ENCODE data around the gene SAMD4B.

SAMD4B gene

DNA sequence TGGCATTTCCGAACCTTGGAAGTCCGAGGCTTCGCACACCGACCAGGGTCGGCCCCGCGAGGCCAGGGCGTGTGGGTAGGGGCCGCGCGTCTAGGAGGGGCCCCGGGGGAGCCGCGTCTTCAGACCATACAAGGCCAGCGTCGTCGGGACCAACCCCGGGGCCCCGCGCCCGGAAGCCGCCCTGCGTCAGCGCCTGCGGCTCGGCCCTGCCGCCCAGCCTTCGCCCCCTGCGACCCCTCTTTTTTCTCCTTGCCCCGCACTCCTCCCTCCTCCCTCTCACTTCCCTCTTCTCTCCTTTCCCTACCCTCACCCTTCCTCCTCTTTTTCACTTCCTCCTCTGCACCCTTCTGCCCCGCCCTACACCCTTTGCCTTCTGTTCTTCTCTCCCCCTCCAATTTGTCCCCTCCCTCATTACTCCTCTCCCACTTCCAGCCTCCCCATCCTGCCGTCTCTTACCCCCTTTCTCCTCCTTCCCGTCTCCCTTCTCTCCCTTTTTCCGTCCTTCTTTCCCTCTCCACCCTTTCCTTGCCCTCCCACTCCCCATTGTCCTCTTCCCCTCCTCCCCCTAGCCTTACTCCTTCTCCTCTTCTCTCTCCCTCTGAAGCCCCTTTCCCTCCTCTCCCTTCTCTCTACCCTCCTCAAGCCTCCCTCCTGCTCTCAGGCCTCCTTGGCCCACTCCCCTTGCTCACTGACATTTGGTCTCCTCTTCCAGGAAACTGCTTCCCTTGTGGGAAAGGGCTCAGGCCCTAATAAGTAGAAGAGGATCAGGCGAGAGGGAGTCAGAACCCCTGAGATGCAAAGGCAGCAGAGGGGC is 68.0 kb downstream of the SAMD4B start:
- peak in 3 of 4 experiments; percentile 23 to 53 (median 49) for DNase-seq

GRCh38 chr19:39410831-39411080 is 68.5 kb downstream of the SAMD4B start:
- DNase-seq = no peak

DNA sequence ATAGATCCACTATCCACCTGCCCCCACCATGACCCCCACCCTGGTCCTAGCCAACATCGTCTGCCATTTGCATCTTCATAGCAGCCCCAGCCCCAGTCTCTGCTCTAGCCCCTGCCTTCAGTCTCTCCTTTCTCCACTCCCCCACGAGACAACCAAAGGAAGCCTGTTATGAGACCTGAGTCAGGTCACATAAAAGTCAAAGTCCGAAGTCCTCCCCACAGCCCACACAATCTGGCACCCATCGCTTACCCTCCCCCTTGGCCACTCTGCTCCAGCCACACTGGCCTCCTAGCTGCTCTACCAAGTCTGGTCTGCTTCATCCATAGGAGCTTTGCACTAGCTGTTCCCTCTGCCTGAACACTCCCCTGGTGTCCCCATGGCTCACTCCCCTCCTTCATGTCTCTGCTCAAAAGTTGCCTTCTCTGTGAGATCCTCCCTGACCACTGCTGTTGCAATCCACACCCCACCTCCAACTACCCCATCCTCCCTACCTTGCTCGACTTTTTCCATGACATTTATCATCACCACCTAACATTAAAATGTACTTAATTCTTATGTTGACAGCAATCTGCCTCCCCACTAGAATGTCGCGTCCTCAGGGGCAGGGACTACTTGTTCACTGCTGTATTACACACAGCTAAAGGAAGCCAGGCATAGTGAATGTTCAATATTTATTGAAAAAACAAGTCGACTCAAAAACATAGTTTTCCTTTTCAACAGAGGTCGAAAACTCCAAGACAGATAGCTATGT is 69.0 kb downstream of the SAMD4B start:
- no peak for DNase-seq

- DNase-seq = peak; percentile 77 to 87 (median 82)
Observed at GRCh38 chr19:39411832-39412099, 69.5 kb downstream of the SAMD4B start.

- DNase-seq = peak; percentile 98 to 99 (median 98)
Observed at GRCh38 chr19:39412100-39412866, 70.1 kb downstream of the SAMD4B start, which contains the start of gene PLEKHG2. PLEKHG2 (plus strand) TSS chr19:39412669; CDS start chr19:39414087, 1,418 bp downstream.

GRCh38 chr19:39412867-39413271 is 70.6 kb downstream of the SAMD4B start:
- DNase-seq = no peak

DNA sequence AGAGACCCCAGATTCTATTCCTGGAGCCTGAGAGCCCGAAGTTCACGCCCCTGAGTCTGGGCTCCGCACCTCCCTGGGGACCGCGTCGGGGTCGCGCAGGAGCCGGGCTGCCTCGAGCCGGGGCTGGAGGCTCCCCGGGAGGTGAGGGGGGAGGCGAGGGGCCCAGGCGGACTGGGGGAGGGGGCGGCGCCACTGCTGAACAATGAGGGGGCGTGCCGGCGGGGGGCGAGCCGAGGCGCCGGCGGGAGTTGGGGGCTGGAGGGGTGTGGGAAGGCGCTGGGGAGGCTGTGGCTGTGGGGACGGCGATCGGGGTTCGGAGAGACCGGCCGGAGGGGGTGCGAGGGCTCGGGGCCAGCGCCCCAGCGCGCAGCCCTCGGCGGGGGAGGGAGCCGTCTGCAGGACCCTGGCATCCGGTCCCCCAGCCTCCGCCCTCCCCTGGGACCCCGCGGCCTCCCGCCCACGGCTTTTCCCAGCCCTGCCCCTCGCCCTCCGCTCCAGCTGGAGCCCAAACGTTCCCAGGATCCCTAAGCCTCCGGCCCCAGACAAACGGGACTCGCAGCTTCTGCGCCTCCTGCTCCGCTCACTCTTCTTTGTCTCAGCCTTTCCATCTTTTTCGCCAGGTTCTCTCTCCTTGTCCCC is 71.2 kb downstream of the SAMD4B start:
- peak in 1 of 4 experiments; percentile 20 for DNase-seq

DNA sequence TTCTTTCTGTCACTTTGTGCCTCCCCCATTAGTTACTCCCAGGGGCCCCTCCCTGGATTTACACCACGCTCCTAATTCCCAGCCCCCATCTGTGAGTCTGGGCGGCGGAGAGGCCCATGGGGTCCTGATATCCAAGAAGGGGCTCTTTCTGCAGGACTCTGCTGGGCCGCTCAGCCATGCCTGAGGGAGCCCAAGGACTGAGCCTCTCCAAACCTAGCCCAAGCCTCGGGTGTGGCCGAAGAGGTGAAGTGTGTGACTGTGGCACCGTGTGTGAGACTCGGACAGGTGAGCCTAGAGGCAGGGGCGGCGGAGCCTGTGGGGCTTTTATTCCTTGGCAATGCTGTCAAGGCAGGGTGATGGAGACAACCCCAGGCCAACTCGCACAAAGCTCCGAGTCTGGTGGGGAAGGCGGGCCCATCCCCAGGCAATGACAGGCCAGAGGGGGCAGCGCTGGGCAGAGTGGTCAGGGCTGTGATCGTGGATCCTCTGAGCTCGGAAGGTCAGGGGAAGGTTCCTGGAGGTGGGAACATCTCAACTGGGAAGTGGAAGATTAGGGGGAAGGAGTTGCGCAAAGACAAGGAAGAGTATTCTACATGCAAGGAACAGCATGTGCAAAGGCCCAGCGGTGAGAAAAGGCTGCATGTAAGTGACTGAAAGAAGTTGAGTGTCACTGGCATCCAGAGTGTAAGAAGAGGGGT is 71.8 kb downstream of the SAMD4B start:
- DNase-seq = no peak

GRCh38 chr19:39415111-39416046 is 73.2 kb downstream of the SAMD4B start:
- DNase-seq = no peak

GRCh38 chr19:39416152-39417120 is 74.2 kb downstream of the SAMD4B start:
- DNase-seq = no peak

- no peak for DNase-seq
Observed at GRCh38 chr19:39417463-39418181, 75.4 kb downstream of the SAMD4B start.

DNA sequence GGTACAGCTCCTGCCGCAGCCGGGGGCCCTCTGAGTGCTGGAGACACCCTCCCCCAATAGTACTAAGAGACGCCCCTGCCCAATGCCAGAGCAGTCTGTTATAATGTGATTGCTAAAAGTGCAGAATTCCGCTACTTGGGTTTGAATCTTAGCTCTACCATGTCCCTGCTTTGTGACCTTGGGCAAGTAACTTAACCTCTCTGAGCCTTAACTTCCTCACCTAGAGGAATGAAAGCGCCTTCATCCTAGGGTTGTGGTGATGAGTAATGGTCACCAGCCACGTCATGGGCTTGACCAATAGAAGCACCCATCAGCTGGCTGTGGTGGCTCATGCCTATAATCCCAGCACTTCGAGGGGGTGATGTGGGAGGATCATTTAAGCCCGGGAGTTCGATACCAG is 76.8 kb downstream of the SAMD4B start:
- DNase-seq = no peak

GRCh38 chr19:39420769-39421168 is 78.5 kb downstream of the SAMD4B start:
- no peak for DNase-seq

- no peak for DNase-seq
Observed at GRCh38 chr19:39422020-39422419, 79.8 kb downstream of the SAMD4B start.

DNA sequence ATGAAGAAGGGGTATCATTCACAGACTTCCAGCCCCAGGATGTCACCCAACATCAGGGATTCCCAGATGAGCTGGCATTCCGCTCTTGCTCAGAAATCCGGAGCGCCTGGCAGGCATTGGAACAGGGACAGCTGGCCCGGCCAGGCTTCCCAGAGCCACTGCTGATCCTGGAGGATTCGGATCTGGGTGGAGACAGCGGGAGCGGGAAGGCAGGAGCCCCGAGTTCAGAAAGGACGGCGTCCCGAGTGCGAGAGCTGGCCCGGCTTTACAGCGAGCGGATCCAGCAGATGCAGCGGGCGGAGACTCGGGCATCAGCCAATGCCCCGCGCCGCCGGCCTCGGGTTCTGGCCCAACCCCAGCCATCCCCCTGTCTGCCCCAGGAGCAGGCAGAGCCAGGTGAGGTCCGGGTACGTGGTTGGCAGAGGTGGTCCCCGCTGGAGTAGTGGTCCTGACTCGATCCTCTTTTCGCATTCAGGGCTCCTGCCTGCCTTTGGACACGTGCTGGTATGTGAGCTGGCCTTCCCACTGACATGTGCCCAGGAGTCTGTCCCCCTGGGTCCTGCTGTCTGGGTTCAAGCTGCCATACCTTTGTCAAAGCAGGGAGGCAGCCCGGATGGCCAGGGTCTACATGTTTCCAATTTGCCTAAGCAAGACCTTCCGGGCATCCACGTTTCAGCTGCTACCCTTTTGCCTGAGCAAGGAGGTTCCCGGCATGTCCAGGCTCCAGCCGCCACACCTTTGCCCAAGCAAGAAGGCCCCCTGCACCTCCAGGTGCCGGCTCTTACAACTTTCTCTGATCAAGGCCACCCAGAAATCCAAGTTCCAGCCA is 81.3 kb downstream of the SAMD4B start:
- DNase-seq = no peak

- no peak for DNase-seq
Observed at GRCh38 chr19:39424934-39425333, 82.7 kb downstream of the SAMD4B start.

DNA sequence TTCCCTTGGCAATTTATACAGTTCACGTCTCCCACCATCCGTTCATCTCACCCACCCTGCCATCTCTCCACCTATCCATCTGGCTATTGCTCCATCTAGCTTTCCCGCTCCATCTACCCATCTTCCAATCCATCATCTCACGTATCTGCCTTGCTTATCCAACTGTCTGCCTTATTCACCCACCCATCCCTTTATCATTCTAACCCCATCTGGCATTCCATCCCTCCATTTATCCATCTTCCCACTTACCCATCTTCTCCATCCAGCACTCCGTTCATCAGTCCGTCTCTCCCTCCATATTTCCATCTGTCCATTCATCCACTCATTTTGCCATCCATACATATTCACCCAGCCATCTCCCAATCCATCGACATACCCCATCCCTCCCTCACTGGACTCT is 83.5 kb downstream of the SAMD4B start:
- DNase-seq = no peak

DNA sequence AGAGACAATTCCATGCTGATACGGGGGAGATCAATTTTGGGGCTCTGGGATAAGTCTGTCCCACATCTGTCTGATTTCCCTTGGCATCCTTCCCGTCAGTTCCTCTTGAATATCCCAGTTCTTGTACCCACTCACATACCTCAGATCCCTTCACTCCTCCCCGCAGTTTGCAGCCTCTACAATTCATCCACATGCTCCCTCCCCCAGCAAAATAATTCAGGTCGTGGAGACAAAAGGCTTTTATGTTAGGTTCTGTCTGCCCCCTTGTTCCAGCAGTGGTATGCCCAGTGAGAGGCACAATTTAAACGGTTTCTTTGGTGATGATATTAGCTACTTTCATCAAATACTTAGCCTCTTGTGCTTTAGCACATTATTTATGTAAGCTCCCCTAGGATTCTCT is 83.9 kb downstream of the SAMD4B start:
- DNase-seq = no peak

- DNase-seq = no peak
Observed at GRCh38 chr19:39427707-39428106, 85.5 kb downstream of the SAMD4B start.

Measured in activated CD4-positive, CD25-positive, alpha-beta regulatory T cell (primary cell).